ENCODE results near the gene MTG2.

MTG2 gene

DNA sequence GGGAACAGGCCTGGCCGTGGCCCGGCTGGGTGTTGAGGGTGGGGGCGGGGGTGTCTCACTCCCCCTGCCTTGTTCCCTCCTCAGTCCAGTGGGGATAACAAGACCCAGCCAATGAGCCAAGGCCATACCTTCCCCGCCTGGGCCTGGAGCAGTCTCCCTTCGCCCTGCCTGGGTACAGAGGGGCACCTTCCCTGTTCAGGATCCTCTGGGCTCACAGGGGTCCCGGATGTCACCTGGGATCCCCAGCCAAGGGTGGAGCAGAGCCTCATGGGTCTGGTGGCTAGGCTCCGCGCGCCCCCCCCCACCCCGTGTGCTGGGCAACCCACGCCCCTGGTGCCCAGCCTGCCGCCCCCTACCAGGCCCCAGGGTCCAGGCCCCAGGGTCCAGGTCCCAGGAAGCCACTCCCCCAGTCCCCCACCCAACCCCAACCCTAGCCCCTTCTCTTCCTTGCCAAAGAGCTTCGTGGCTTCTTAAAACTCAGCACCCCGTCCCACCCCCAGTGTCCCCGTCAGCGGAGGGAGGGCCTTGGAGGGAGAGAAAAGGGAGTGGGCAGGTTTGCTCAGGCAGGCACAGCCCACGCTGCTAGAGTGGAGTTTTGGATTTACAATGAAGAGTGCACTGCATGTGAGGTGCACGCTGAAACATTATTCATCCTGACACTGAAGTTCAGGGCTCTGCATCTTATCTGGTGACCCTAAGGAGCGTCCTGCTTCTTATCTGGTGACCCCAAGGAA is 25.4 kb downstream of the MTG2 start:
- no peak for DNase-seq

- DNase-seq, result no peak
Measured at GRCh38 chr20:62208795-62209755, 26.2 kb downstream of the MTG2 start.

DNA sequence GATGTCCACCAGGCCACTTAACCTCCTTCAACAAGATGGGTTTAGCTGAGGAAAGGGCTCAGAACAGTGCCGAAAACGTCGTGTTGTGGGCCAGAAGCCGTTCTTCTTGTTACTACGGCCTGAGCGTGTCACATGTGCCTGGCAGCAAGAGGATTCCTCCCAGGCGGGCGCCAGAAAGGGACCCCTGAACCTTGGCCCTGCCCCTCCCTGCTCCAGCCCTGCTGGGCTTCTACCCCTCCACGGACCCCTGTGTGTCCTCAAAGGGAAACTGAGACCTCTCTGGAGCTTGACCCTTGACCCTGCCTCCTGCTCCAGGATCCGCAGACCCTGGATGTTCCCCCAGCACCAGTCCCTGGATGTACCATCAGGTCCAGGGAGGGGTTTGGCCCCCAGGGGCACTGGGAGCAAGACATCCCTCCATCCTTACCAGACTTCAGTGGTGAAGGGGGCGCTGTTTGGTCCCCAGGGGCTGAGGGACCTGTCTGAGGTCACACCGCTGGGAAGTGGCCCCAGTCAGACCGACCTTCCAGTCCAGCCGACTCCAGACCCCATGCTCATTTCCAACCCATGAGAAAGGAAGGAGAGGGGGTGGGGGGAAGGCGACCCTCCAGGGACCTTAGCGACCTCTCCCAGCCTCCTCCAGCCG is 27.1 kb downstream of the MTG2 start:
- DNase-seq, result peak in 1 of 2 experiments; percentile 74

DNA sequence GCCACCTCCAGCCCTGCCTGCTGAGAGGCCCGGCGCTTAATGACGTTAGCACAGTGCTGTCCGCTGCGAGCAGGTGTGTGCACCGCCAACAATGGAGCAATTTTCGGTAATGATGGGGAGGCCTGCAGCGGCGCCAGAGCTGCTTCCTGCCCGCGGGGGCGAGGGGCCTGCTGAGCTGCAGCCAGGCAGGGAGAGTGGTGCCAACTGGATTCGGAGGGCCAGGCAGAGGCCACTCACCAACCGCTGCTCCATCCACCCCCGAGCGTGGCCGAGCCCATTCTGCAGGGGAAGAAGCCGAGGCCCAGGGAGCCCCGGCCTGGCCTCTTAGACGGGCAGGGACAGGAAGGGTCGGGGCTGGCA is 27.6 kb downstream of the MTG2 start:
- peak; percentile 76 to 84 for DNase-seq

DNA sequence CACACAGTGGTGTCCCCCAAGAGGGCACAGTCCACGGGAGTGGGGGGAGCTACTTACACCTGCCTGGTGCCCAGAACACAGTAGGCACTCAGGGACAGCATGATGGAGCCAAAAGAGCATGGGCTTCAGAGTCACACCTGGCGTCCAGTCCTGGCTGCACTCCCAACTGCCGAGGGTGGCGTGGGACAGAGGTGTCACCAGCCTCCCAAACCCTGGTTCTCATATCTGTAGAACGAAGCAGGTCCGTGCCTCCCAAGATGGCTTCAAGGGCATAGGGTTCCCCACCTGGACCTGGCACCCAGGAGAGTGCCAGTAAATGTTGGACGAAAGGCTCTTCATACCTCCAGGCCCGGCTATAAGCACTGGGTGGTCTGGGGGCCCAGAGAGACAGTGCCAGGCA is 28.4 kb downstream of the MTG2 start:
- DNase-seq, result no peak

GRCh38 chr20:62211769-62212288 is 29.0 kb downstream of the MTG2 start:
- no peak for DNase-seq

DNA sequence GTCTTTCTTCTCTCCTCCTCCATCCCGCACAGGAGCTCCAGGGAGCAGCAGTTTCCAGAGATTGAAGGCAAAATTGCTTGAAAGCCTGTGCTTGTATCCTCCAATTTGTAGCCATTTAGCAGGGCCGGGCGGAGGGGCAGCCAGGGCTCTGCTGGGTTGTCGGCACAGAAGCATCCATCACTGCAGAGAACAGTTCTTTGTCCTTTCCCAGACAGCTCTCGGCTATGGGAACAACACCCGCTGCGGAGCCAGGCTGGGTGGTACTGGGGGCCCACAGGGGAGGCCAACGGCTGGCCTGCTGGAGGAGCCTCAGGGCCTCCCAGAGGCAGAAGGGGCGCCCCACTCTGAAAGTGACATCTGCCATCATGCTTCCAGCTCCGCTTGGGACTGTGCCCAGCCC is 29.5 kb downstream of the MTG2 start:
- no peak for DNase-seq

GRCh38 chr20:62214067-62214466 is 31.2 kb downstream of the MTG2 start:
- DNase-seq, result no peak

DNA sequence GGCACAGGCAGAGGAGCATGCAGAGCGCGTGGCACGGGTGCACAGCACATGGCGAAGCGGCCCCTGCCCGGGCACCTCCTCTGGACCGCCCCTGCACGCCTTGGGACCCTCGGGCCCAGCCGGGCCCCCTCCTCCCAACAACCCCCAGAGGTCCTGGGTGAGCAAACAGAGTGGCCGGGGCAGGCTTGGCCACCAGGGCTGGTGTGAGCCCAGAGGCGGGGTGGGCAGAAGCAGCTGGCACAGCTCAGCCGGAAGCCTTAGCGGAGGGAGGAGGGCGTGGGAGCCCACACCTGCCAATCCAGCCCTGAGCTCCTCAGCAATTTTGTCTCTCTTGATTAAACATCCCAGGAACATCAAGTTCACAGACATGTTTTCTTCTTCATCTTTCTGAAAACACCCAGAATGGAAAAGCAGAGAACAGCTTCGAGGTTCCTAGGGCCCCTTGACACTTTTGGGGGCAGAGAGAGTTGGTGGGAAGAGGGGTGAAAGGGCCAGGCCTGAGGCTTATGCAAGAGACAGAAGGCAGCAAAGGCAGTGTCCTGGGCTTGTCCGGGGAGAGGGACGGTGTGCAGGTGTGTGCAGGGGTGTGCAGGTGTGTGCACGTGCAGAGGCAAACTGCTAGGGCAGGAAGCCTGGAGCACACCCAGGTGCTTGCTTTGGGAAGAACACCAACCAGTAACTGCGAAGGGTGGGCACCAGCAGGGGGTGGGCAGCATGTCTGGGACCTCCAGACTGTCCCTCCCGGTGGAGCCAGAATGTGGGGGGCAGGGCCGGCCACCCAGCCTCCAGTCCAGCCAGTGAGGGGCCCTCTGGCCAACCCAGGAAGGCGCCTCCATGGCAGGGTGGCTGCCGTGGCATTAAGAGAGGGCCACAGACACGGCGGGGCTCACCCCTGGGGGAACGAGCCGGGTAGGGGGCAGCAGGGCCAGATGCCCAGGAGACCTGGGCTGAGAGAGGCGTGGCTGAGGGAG is 32.5 kb downstream of the MTG2 start:
- DNase-seq, result no peak

DNA sequence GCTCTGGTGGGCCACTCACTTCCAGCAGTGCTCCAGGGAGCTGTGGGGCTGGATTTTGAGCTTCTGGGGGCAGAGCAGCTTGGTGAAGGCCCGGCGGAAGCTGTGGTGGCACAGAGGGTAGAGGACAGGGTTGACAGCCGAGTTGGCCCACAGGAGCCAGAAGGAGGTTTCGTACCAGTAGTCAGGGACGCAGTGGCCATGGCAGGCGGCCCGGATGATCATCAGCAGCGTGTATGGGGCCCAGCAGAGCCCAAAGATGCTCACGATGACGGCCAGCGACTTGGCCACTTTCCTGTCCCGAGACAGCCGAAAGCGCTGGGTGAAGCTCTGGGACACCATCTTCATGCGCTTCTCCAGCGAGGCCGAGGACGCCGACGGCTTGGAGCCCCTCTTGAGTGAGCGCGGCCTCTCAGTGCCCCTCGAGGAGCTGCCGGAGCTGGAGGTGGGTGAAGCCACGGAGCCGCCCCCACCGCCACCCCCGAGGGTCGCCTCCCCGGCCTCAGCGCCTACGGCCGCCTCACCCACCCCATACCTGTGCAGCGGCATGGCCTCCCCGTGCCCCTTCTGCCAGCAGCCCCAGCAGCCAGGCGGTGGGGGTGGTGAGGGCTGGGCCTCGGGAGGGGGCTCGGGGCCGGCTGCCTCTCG is 33.3 kb downstream of the MTG2 start:
- DNase-seq, result no peak

GRCh38 chr20:62216636-62217566 is 34.1 kb downstream of the MTG2 start:
- DNase-seq, result no peak

GRCh38 chr20:62217913-62218773 is 35.3 kb downstream of the MTG2 start:
- DNase-seq, result no peak

DNA sequence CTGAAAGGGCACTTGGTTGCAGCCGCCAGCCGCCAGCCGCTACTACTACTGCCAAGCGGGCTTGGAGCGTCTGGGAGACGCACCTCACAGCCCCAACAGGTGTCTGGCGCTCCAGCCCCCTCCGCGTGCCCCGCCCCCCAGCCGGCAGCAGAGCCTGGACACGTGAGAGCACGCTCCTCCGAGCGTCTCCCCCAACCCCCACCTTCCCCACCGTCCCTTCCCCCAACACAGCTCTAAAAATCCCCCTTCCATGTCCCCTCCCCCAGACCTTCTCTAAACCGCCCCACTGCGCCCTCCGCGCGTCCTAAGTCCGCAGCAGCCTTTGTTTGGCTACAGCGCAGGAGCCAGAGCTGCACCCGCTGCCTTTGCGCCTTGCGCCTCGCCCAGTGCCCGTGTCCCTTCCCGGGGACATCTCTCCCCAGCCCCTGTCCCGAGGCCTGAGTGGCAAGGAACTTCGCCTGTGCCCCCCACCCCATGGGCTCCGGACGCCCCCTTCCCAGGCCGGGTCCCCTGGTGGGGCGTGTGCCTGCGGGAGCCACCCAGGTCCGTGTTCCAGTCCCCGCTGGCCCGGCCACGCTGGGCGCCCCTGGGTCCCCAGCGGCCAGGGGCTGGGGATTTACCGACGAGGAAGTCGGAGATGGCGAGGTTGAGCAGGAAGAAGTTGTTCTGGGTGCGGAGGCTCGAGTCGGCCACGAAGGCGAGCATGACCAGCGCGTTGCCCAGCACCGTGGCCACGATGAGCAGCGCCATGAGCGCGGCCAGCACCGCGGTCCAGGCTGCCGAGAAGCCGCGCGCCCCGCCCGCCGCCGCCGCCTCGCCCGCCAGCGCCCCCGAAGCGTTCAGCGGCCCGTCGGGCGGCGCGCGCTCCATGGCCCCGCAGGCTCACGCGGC is 36.5 kb downstream of the MTG2 start:
- peak in 1 of 2 experiments; percentile 38 for DNase-seq

GRCh38 chr20:62219992-62220665 is 37.3 kb downstream of the MTG2 start, which contains the start of gene HRH3:
HRH3 (minus strand) TSS chr20:62220278; CDS start chr20:62219970, 308 bp downstream.
- peak in 1 of 2 experiments; percentile 63 for DNase-seq

DNA sequence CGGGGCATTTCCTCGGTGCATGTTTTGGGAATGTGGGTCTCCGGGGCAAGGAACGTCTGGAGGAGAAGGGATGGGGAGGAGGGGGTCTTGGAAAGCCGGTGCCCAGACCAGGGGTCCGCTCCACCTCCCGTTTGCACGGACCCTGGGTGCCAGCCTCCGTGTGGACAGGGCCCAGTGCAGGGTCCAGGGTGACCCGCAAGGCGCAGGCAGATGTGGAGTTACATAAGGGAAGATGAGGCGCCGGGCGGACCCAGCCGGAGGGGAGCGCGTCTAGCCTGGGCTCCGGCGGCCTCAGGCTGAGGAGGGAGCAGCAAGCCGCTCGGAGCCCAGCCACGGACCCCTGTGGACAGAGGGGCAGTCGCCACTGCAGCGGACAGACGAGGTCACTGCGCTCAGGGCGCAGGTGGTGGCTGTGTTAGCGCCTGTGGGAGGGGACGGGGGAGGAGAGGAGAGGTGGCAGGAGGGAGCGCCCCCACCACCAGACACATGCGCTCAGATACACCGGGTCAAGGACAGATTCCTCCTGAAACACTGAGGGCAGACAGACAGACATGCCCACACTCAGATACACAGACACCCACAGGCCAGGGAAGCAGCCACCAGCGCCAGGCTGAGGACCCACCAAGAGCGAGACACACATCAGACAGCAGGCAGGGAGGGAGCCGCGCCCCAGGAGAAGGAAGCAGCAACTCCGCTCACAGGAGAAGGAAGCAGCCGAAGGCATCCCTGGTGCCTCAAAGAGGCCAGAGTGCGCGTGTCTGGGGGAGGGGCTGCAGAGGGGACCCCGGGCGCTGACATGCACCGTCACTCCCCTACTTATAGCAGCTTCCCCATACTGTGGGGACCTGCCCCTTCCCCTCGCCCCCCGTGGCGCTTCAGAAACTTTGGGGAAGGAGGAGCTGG is 38.1 kb downstream of the MTG2 start:
- no peak for DNase-seq

DNA sequence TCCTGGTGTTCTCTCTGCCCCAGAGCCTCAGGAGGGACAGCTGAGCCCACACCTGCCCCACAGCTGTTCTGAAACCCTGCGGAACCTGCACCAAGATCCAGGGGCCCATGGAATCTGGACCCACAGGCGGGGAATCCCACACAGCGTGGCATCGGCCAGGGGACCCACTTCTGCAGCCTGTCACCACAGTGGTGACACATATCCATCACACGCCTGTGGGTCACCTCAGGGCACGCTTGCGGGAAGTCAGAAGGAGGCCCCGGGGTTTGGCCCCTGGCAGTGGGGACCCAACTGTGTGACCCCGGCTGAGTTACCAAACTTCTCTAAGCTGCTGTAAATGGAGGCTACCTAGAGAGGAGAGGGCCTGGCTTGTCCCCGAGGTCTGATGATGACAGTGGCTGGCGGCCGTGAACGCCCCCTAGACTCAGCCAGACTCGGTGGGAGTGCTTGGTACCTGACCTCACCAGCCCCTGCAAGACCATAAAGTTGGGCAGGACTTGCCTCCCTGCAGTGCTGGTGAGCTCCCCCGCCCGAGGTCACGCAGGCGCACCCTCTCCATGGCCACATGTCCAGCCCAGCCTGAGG is 39.5 kb downstream of the MTG2 start:
- no peak for DNase-seq

Measured in NCI-H1930 (cell line).